Fibroblast of lung (primary cell): Measurements from ENCODE around the gene GADL1.

ENCODE experiments used
- EZH2 ChIP-seq: IDR thresholded peaks from 2 replicates; pipeline ENCODE4 v1.5.1; 2012; ENCODE audit warnings: low read length, control low read depth, mild to moderate bottlenecking; ENCODE audit errors: missing control alignments
- TF ChIP-seq, protein P1 (sequence below), 2 donors: IDR thresholded peaks in 1 of 2; conservative IDR thresholded peaks in 1 of 2; 1 replicate in 1 of 2; 2 replicates in 1 of 2; pipeline ENCODE4 v1.5.1; 2011 to 2012; ENCODE audit warnings: low read length in 2 of 2, control low read depth in 1 of 2, inconsistent platforms in 1 of 2, low read depth in 1 of 2, mild to moderate bottlenecking in 1 of 2

DNA sequence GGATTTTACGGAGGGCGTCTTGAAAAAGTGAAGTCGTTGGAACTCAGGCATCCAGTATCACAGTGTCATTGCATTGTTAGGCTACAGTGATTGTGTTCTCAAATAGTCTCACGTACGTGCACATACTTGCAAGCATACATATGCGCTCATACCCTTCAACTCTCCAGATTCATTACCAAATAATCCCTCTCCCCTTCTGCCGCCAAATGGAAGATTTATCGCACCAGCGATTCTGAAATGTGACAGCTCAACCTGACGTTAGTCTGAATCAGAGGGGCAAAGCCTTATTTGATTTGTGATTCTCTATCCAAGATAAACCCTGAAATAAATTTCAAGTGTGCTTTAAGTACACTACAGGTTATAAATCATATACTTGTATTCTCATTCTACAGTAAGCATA lies 119.4 kb downstream of the GADL1 start:
- TF ChIP-seq, protein P1, sequence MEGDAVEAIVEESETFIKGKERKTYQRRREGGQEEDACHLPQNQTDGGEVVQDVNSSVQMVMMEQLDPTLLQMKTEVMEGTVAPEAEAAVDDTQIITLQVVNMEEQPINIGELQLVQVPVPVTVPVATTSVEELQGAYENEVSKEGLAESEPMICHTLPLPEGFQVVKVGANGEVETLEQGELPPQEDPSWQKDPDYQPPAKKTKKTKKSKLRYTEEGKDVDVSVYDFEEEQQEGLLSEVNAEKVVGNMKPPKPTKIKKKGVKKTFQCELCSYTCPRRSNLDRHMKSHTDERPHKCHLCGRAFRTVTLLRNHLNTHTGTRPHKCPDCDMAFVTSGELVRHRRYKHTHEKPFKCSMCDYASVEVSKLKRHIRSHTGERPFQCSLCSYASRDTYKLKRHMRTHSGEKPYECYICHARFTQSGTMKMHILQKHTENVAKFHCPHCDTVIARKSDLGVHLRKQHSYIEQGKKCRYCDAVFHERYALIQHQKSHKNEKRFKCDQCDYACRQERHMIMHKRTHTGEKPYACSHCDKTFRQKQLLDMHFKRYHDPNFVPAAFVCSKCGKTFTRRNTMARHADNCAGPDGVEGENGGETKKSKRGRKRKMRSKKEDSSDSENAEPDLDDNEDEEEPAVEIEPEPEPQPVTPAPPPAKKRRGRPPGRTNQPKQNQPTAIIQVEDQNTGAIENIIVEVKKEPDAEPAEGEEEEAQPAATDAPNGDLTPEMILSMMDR (conservative IDR thresholded peaks at IDR 0.05 in 1 of 2, IDR thresholded peaks at IDR 0.05 in 1 of 2; ENCODE audit: low read depth in 1 of 2, low read length in 2 of 2) = no peak
- TF ChIP-seq EZH2 = no peak
